GM21360 (cell line): ENCODE measurements around the gene C11orf16.
"Not testable (repeated sequence)": the region's sequence is repeated elsewhere in the genome, so short reads cannot be mapped to it uniquely, and the experiment has no call there.

Source experiments
- ATAC-seq: cut with Tn5 transposase; IDR thresholded peaks from one replicate; pipeline ENCODE4 v1.9.1; 2021; ENCODE audit warnings: mild to moderate bottlenecking, moderate library complexity; ENCODE audit not compliant: unreplicated experiment

C11orf16 gene

DNA sequence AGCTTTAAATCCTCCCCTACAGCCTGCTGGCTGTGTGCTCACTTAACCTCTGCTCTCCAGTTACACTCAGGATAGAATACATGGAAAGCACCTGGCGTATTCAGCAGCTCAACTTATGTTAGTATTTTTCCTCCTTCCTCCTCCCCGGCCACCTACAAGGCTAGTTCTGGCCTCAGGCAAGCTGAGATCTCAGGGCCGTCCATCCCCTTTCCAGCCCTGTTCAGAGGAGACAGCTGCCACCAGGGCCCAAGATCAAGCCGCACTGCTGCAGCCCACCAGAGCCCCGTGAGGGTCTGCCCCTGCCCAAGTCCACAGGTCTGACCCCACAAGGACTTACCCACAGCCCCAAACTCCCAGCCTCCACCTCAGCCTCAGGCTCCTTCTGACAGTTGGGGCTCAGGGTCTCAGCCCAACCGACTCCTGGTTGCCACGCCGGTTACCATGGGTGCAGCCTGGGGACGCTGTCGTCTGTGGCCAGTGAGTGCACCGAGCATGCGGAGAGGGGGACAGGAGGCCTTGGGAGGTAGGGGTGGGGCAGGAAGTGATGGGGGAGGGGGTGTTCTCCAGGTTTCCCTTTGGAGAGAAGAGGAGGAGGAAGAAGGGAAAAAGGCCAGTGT, at the start of gene C11orf16:
Gene C11orf16 (minus strand): TSS at position 384 of the 617 bp plus-strand sequence. CDS start 639 bp downstream, outside the sequence.
- ATAC-seq = no peak

DNA sequence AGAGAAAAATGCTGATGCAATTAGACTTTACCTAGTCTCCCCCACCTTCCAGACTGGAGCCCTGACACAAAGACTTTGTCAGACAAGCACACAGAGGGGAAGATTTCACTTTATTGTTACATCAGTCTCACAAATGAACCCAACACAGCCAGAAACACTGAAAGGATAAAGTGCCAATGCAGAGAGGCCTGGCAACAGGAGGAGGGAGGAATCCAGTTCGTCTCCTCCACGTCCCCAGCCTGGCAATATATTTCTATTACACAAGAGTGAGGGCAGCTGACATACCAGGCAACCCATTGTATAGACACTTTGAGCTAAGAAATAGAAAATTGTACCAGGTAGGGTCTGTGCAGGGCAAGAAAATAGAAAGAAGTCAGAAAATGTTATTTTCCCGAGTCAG, 47.7 kb upstream of the C11orf16 start:
- ATAC-seq = no peak

- not testable (repeated sequence) for ATAC-seq
These were observed 46.6 kb upstream of the C11orf16 start for GRCh38 chr11:8979365-8979764.

DNA sequence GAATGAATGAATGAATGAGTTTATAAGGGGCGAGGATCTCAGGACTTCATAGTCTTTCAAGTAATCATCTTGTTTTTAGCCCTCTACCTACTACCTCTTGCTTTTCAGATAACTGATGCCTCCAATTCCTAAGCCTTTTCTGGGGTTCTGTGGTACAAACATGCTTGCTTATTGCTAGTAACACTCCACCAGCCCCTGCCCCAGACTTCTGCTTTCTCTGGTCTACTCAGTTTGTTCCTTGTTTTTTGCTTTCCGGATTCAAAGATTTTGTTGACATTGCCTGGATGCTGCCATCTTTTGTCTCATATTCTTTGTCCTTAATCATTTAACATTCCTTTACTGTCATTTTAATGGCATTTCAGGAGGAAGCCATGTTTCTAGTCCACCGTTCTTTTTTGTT, 40.4 kb upstream of the C11orf16 start:
- ATAC-seq = no peak

DNA sequence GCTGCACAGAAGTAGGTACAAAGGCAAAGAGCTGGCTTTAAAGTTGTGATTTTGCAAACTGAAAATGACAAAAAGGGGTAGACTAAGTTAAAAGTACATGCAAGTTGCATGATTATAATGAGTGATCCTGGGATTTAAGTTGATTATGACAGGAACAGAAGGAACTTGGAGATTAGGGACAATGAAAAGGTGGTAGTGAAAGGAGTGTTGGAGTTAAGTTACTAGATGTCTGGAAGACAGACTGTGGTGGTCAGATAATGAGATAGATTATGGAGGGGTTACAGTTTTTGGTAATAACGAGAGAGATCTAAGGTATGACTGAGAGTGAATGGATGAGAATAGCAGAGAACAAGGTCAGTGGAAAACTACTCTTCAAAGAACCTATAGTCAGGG, 39.2 kb upstream of the C11orf16 start:
- ATAC-seq = no peak

DNA sequence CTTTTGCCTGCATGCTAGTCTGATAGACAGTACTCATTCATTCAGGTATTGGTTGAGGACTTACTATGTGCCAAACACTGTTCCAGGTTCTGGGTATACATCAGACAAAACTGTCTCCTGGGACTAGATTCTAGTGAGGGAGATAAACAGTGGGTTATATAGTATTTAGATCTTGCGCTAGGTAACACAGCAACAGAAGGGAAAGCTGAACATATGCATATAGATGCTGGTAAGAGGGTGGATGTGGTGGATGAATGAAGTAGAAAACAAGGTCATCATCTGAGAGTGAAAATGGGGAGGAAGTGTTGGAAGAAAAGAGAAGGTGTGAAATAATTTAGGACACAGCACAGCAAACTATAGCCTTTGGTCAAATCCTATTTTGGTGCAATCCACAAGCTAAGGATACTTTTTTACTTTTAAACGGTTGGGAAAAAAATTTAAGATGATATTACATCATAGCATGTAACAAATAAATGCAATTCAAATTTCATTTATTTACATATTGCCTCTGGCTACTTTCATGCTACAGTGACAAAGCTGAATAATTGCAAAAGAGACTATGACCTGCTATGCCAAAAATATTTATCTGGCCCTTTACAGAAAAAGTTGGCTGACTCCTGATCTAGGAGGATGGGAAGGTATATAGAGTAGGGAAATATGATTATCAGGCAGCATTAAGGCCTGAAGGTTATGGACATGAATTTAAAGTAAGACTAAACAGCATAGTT, 38.6 kb upstream of the C11orf16 start:
- no peak for ATAC-seq

GRCh38 chr11:8967184-8967583, 34.4 kb upstream of the C11orf16 start:
- ATAC-seq = no peak

DNA sequence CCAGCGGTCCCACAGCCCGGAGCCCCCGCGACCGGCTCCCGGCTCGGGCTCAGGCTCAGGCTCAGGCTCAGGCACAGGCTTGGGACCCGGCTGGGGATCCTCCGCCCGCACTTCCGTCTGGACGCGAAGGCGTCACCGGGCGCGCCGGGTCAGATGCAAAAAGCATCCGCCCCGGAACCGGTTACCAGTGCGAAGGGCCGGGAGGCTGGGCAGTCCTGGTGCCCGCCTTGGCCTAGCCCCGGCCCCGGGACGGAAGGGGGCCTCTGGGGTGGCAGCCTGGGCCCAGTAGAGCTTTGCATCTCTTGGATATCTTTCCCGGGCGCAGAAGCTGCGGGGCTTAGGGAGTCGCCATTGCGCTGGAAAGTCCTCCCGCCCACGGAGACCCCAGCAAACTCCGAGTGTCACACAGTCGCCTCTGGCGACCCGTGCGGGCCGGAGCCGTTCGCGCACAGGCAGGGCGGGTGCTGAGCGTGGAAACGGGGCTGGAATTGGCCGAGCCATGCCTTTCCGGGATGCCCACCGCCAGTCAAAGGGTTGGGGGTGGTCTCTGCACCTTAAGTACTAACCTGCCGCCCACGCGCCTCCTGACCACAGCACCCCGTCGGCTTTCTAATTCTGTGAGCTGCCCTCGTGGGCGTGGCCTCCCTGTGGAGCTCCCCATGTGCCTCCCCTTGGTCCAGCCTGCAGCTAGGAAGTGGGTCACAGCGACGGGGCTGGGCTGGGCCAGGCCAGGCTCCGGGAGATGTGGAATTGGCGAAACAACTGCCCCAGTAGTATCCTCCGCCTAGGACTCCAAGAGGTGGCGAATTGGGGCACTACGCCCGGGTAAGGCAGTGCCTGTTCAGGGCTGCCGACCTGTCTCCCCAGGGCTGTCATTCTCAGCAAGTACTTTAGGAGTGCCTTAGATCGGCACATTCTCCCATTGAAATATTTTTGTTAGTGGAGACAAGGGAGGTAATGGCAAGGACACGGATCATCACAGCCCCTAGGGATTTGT, 31.9 kb upstream of the C11orf16 start, which contains the start of gene TMEM9B:
Gene TMEM9B (minus strand): TSS at position 119 of the 997 bp plus-strand sequence. CDS start 129 bp downstream, outside the sequence.
- peak; percentile 72 for ATAC-seq

DNA sequence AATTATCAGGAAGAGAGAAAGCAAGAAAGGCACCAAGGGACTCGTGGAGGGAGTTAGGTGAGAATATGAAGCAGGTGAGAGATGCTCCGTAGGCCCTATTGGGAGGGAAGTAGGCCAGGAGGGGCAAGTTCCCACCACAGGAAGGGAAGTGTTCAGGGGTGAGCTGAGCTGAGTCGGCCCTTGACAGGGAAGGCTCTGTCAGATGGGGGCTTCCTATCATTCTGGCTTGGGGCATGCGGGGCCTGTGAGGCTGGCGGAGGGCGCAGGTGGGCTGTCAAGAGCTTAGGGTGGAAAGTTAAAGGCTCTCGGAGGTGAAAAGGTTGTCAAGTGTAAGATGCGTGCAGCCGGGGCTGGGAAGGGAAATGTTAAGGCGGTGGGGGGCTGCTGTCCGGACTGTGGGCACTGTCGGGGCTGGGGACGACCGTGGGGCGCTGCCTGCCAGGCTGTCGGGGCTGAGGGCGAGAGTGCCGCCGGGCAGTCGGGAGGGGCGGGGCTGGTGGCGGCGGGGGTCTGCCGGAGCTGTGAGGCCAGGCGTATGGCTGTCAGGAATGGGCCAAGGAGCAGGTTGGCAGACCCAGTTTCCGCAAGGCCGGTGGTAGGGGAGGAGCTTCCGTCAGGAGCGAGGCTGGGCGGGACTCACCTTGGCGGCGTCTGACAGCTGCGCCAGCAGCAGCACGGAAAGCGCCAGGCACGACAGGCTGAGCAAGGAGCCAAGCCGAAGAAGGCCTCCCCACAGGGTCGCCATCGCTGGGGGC, 31.0 kb upstream of the C11orf16 start:
- ATAC-seq = peak; percentile 48

DNA sequence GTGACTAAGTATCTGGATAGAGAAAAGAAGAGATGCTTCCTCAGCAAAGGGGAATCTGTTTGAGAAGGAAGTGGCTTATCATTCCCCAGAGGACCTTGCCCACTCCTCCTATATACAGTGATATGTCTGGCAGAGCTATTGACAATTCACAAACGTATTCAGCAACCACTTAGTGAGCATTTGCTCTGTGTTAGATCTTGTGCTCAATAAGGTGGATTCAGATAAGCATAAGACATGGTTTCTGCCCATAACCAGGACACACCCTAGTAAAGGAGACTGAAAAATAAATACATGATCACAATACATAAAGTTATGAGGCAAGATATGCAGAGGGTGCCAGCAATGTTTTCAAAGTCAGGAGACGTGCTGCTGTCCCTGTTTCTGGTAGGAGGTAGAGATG, 30.1 kb upstream of the C11orf16 start:
- no peak for ATAC-seq

DNA sequence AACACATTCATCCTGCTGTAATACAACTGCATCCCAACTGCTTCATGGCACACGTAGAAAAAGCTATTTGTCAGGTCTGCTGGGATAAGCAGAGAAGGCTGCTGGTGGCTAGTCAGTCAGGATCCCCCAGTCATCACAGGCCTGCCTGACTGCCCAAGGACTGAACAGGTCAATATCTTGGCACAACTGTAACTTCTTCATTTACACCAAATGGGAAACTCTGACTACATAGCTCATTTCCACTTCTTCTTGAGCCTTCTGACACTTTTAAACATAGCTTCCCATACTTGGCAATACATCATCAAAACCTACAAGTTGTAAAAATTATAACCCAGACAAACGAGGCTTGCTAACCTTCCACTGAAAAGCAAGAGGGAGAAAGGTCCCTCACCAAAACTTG, 28.7 kb upstream of the C11orf16 start:
- ATAC-seq = no peak

- ATAC-seq = peak; percentile 46
These were observed 26.9 kb upstream of the C11orf16 start for GRCh38 chr11:8959546-8960166.

GRCh38 chr11:8956860-8957259, 24.1 kb upstream of the C11orf16 start:
- ATAC-seq = no peak

GRCh38 chr11:8948886-8949285, 16.1 kb upstream of the C11orf16 start:
- ATAC-seq = no peak

DNA sequence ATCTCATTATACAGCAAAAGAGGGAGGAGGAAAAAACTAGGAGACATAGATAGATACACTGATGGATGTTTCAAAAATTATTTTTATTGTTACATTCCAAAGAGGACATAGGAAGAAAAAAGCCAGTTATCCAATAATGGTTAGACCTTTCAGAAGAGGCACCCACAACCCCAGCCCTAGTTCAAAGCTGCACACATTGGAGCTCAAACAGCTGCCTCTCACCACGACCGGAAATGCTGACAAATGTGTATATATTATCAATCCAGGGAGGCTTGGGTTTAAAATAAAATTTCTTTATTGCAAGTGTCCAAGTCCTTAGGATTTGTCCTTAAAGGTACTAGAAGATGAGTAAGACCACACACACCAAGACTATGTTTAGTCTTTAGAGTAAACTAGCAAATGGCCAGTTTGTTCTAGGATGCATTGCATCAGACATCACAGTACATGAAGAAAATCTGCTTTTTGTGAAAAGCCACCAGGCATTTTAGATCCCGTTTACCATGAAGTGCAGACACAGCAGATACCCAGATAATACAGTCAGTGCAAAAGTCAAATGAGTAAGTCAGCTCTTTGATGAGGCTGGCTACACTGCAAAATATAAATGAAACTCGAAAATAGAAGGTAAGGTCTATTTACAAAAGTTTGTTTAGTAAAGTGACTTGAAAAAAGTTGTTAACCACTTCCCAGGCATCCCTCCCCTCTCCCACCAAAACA, 14.6 kb upstream of the C11orf16 start:
- no peak for ATAC-seq

GRCh38 chr11:8942518-8943066, 9.8 kb upstream of the C11orf16 start, which contains the start of gene ASCL3:
ASCL3 (minus strand) TSS chr11:8943016; CDS start chr11:8938161, 4,855 bp downstream.
- ATAC-seq = no peak

DNA sequence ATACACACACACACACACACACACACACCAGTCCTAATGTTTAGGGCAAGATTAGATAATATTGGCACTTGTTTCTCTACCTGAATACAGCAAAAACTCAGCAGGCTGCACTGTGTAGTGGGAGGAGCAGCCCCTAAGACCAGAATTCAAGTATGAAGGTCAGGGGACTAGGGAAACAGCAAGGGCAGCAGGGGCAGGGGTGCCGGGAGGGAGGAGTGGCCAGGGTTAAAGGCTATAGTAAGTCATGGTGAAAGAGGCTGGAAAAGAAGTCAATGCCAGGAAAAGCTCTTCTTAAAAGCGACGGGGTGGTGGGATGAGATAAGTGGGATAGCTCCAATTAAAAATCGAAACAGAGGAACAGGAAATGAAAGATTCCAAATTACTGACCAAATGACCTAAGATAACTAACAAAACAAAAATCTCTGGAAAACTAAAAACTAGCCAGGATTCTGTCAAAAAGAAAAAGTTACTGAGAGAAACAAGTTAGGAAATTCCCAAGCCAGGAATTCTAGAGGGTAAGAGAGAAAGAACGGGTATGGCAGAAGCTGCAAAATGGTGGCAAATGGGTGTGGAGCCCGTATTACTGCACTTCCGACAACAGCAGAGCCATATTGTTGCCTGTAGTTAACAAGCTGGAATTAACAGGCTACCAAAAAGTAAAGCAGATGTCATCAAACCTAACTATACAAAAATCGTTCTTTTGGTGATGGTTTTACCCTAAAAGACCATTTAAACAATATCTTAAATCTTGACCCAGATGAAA, 8.8 kb upstream of the C11orf16 start:
- no peak for ATAC-seq

DNA sequence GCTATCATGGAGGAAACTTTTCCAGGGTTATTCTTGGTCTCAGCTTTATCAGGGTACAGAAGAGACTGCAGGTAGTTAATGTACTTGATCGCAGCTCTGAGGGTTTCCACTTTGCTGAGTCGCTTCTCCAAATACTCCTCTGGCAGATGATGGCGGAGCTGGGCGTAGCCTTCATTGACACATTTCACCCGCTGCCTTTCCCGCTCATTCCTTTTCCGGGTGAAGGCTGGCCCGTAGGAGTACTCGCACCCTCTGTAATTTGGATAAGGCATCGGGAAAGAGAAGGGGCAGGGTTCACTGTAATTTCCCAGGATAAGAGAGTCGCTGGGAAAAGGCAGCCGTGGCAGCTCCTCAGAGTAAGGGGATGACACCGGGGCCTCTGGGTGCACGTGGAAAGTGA, 4.9 kb upstream of the C11orf16 start:
- no peak for ATAC-seq
